Upper lobe of right lung (tissue), 1 donor: ENCODE results near the gene POU2AF3. TPM values are rescaled to one million over a fixed set of nuclear protein-coding genes. Genes with fewer than 3 reads are reported as not detected.
"Not testable (repeated sequence)": the region's sequence is repeated elsewhere in the genome, so short reads cannot be mapped to it uniquely, and the experiment has no call there.

Source experiments
- ATAC-seq: fragments of 200-7000 bp; cut with Tn5 transposase; one replicate; pipeline ENCODE4 v1.9.1; 2020; ENCODE audit warnings: mild to moderate bottlenecking, moderate library complexity
- DNase-seq: peaks from one replicate; pipeline ENCODE4 v3.0.0-alpha.2; 2020
- H3K27ac ChIP-seq: fragments of 200-600 bp; one replicate; pipeline ENCODE4 v1.8.0; 2022
- H3K27me3 ChIP-seq: fragments of 200-600 bp; one replicate; pipeline ENCODE4 v1.8.0; 2022; ENCODE audit warnings: mild to moderate bottlenecking
- H3K36me3 ChIP-seq: fragments of 200-600 bp; one replicate; pipeline ENCODE4 v1.8.0; 2022
- H3K4me1 ChIP-seq: fragments of 200-600 bp; one replicate; pipeline ENCODE4 v1.8.0; 2022
- H3K4me3 ChIP-seq: fragments of 200-600 bp; one replicate; pipeline ENCODE4 v1.8.0; 2022; ENCODE audit warnings: mild to moderate bottlenecking
- H3K9me3 ChIP-seq: fragments of 200-600 bp; one replicate; pipeline ENCODE4 v1.8.0; 2022
- intact Hi-C: fragments of 100-400 bp; cut with DNase I; formaldehyde crosslinking; loops from one replicate; pipeline ENCODE4 v1.11.0; 2022
- total RNA-seq: library from RNA; stranded (reverse); fragmentation: NEBNext Ultra II Directional; extraction: Animal tissue kit (Norgen Biotek cat#: 25700); gene quantifications from one replicate; pipeline ENCODE4 v1.2.1, GENCODE V29; 2021
- TF ChIP-seq, protein P1 (sequence below): fragments of 200-600 bp; IDR thresholded peaks from one replicate; pipeline ENCODE4 v1.8.0; 2022; ENCODE audit warnings: antibody characterized with exemption
- donor health status: DM: no; HTN: yes; CAD: no; lungs with severe emphysema.

Gene POU2AF3
- total RNA-seq, 1 donor from 2014 or later, result 1.8 TPM

DNA sequence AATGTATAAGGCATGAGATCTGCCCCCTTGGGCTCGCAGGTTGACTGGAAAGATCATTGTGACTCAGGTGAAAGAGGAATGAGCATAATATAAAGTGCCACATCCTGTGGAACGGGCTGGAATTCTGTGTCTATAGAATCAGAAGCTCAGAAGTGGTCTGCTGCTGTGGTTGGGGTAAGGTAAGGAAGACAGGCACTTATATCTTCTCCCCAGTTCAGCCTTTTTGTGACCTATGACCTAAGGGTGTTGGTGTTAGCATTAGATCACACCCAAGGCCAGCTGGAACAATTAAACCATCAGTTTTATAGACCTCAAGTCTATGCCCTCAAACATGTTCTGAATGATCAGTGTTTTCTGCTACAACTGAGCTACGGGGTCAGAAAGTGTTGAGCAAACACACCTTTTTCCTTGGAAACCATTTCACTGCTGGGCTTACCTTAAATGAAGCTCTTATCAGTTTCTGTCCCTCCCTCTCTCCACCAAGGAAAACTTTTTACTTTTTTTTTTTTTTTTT is 15.7 kb upstream of the POU2AF3 start:
- TF ChIP-seq, protein P1, sequence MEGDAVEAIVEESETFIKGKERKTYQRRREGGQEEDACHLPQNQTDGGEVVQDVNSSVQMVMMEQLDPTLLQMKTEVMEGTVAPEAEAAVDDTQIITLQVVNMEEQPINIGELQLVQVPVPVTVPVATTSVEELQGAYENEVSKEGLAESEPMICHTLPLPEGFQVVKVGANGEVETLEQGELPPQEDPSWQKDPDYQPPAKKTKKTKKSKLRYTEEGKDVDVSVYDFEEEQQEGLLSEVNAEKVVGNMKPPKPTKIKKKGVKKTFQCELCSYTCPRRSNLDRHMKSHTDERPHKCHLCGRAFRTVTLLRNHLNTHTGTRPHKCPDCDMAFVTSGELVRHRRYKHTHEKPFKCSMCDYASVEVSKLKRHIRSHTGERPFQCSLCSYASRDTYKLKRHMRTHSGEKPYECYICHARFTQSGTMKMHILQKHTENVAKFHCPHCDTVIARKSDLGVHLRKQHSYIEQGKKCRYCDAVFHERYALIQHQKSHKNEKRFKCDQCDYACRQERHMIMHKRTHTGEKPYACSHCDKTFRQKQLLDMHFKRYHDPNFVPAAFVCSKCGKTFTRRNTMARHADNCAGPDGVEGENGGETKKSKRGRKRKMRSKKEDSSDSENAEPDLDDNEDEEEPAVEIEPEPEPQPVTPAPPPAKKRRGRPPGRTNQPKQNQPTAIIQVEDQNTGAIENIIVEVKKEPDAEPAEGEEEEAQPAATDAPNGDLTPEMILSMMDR, result no peak
- Histone ChIP-seq H3K4me1 (no peaks in the 10 kb centered on the region), H3K27me3 (peaks cover 3% of the 10 kb centered on the region), H3K4me3 (no peak overlapping the region), H3K27ac (no peak overlapping the region), H3K36me3 (no peaks in the 10 kb centered on the region), H3K9me3 (no peaks in the 10 kb centered on the region)
- intact Hi-C loops, result loop anchor here (5.0 kb wide), 1 partner anchor 165 kb away; no protein-coding TSS in a partner anchor
- ATAC-seq (no peak), DNase-seq (no peak)

DNA sequence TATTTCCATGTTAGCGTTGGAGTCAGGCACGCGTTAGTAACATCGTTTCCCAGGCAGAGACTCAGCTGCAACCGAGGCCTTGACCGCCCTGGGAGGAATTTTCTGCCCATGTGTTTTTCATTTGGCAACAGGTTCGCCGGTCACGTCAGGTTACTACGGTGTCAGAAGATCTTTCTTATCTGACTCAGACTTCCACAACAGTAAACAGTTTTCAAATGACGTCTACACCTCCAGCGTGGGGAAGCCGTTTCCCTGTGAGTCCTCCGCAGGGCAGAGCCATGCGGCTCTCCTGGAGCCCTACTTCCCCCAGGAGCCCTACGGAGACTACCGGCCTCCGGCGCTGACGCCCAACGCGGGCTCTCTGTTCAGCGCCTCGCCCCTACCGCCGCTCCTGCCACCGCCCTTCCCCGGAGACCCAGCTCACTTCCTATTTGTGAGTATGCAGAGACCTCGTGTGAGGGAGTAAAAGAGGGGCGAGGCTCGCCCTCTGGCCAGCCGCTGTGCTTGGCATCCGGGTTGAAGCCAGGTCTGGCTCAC is 14.3 kb upstream of the POU2AF3 start:
- ATAC-seq (peak; percentile 60), DNase-seq (no peak)
- Histone ChIP-seq H3K36me3 (no peaks in the 10 kb centered on the region), H3K27ac (no peak overlapping the region), H3K4me3 (no peak overlapping the region), H3K4me1 (no peaks in the 10 kb centered on the region), H3K27me3 (no peaks in the 10 kb centered on the region), H3K9me3 (no peaks in the 10 kb centered on the region)
- TF ChIP-seq, protein P1, result no peak
- intact Hi-C loops, result loop anchor here (5.0 kb wide), 1 partner anchor 163 kb away; no protein-coding TSS in a partner anchor

DNA sequence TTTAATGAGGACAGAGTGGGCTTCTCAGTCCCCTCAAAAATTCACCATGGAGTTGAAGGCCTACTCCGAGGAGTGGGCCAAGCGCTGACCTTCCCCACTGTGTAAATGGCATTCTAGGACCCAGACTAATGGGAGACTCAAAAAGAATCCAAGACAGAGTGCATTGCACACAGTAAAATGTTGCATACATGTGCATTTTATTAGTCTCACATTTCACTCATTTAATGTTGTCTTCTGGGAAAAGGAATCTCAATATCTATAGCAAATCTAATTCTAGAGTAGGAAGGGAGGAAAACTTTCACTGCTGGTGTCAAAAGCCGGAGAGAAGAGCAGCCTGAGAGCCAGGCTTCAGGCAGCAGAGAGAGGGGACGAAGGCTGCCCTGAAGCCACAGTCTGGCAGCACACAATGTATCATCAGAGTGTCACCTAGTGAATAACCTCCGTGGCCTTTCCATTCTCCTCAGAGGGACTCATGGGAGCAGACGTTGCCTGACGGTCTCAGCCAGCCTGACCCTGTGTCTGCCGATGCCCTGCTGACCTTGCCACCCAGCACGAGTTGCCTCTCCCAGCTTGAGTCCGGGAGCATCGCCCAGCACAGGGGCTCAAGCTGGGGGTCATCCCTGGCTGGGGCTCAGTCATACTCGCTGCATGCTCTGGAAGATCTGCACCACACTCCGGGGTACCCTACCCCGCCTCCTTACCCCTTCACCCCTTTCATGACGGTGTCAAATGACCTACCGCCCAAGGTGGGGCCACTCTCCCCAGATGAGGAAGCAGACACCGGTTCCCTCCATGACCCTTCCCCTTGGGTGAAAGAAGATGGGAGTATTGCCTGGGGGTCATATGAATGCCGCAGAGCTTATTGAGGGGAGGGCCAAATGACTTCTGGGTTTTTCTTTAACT is 12.9 kb upstream of the POU2AF3 start:
- Histone ChIP-seq H3K4me3 (no peak overlapping the region), H3K27ac (no peak overlapping the region), H3K9me3 (no peaks in the 10 kb centered on the region), H3K27me3 (no peaks in the 10 kb centered on the region), H3K36me3 (no peaks in the 10 kb centered on the region), H3K4me1 (no peaks in the 10 kb centered on the region)
- TF ChIP-seq, protein P1, result no peak
- ATAC-seq (peak; percentile 21), DNase-seq (no peak)
- intact Hi-C loops, result no loop called here

DNA sequence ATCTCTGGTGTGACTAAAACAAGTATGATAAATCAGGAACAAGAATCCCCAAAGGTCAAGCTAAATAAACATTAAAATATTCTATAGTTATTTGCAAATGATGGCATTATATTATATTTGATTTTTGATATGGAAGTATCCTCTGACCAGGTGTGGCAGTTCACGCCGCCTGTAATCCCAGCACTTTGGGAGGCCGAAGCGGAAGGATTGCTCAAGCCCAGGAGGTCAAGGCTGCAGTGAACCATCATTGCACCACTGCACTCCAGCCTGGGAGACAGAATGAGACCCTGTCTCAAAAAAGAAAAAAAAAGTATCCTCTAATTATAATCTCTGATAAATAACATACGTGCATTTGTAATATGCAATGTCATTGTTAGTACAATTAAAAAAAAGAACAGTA is 6.6 kb upstream of the POU2AF3 start:
- Histone ChIP-seq H3K27ac (no peak overlapping the region), H3K9me3 (no peaks in the 10 kb centered on the region), H3K4me3 (no peak overlapping the region), H3K36me3 (no peaks in the 10 kb centered on the region), H3K4me1 (no peaks in the 10 kb centered on the region), H3K27me3 (no peaks in the 10 kb centered on the region)
- TF ChIP-seq, protein P1, result no peak
- ATAC-seq (no peak), DNase-seq (no peak)
- intact Hi-C loops, result no loop called here

DNA sequence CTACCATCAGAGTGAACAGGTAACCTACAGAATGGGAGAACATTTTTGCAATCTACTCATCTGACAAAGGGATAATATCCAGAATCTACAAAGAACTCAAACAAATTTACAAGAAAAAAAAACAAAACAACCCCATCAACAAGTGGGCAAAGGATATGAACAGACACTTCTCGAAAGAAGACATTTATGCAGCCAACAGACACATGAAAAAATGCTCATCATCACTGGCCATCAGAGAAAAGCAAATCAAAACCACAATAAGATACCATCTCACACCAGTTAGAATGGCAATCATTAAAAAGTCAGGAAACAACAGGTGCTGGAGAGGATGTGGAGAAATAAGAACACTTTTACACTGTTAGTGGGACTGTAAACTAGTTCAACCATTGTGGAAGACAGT is 5.9 kb upstream of the POU2AF3 start:
- DNase-seq, H3K36me3 ChIP-seq, H3K4me1 ChIP-seq, H3K27me3 ChIP-seq, H3K4me3 ChIP-seq, ATAC-seq, H3K27ac ChIP-seq, intact Hi-C loops, H3K9me3 ChIP-seq: not testable (repeated sequence)

DNA sequence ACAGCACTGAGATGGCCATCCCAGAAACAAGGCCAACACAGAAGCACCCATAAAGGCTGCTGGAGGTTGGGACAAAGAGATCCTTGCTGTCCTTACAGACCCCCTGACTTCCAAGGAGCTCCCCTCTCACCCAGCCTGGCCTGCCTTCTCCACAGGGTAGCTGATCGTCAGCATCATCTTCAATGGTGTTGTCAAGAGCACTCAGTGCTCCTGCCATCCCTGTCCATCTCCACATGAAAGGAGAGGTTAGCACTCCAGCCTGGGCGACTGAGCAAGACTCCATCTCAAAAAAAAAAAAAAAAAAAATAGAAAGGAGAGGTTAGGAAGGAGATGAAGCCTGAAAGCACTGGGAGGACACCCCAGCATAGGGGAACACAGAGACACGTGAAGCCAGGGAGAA is 2.1 kb upstream of the POU2AF3 start:
- H3K27ac ChIP-seq, result no peak overlapping the region
- H3K36me3 ChIP-seq, result no peaks in the 10 kb centered on the region
- peaks cover 3% of the 10 kb centered on the region for H3K4me1 ChIP-seq
- DNase-seq (no peak), ATAC-seq (no peak)
- intact Hi-C loops, result no loop called here
- TF ChIP-seq, protein P1, result no peak
- H3K27me3 ChIP-seq, result no peaks in the 10 kb centered on the region
- H3K9me3 ChIP-seq, result no peaks in the 10 kb centered on the region
- H3K4me3 ChIP-seq, result no peak overlapping the region
